ENCODE measurements around the gene POLR2F.

The POLR2F gene

DNA sequence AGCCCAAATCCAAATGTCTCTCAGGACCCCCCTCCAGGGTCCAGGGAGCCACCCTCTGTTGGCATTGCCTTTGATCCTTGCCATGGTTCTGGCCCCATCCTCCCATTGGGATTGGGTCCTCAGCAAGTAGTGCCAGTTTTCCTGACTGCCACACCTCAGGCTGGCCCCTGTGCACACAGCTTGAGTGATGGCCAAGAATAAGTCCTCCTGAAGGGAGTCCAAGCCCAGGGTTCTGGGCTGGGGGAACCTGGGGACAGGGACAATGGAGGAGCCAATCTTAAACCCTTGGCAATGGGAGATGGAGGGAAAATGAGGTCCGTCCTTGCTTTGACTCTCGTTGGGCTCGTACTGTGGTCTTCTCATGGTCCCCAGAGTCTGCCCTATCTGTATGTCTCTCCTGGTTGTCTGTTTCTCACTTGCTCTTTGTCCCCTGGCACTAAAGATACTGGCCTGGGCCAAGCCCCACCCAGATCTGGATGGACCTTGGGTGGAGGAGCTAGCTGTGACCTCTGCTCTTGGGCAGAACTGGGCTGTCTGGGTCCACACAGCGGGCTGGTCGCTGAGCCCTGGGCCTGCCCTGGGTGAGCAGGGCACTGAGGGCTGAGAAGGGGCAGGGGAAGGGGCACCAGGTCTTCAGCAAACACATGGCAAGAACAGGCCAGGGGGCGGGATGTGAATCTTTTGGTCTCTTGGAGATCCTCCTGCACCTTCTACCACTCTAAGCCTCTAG is 27.9 kb downstream of the POLR2F start:
- TF ChIP-seq, protein P1, sequence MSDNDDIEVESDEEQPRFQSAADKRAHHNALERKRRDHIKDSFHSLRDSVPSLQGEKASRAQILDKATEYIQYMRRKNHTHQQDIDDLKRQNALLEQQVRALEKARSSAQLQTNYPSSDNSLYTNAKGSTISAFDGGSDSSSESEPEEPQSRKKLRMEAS (IDR thresholded peaks at IDR 0.05): no peak
- TF ChIP-seq YY1 (IDR thresholded peaks at IDR 0.05; ENCODE audit: low read depth) (no peak), TAF1 (IDR thresholded peaks at IDR 0.05; ENCODE audit: low read depth) (no peak), TEAD4 (IDR thresholded peaks at IDR 0.05) (no peak), RAD21 (IDR thresholded peaks at IDR 0.05; ENCODE audit: low read depth) (no peak), EP300 (IDR thresholded peaks at IDR 0.05; ENCODE audit: borderline replicate concordance) (no peak), EGR1 (IDR thresholded peaks at IDR 0.05) (no peak), FOXM1 (IDR thresholded peaks at IDR 0.05; ENCODE audit: borderline replicate concordance, low read depth) (no peak), CEBPB (IDR thresholded peaks at IDR 0.05) (no peak), ZBTB7A (IDR thresholded peaks at IDR 0.05; ENCODE audit: low read depth) (no peak), CREB1 (IDR thresholded peaks at IDR 0.05; ENCODE audit: low read depth) (no peak), TCF12 (IDR thresholded peaks at IDR 0.05; ENCODE audit: low read depth) (no peak), NFIC (IDR thresholded peaks at IDR 0.05) (no peak)
- TF ChIP-seq, protein P2, sequence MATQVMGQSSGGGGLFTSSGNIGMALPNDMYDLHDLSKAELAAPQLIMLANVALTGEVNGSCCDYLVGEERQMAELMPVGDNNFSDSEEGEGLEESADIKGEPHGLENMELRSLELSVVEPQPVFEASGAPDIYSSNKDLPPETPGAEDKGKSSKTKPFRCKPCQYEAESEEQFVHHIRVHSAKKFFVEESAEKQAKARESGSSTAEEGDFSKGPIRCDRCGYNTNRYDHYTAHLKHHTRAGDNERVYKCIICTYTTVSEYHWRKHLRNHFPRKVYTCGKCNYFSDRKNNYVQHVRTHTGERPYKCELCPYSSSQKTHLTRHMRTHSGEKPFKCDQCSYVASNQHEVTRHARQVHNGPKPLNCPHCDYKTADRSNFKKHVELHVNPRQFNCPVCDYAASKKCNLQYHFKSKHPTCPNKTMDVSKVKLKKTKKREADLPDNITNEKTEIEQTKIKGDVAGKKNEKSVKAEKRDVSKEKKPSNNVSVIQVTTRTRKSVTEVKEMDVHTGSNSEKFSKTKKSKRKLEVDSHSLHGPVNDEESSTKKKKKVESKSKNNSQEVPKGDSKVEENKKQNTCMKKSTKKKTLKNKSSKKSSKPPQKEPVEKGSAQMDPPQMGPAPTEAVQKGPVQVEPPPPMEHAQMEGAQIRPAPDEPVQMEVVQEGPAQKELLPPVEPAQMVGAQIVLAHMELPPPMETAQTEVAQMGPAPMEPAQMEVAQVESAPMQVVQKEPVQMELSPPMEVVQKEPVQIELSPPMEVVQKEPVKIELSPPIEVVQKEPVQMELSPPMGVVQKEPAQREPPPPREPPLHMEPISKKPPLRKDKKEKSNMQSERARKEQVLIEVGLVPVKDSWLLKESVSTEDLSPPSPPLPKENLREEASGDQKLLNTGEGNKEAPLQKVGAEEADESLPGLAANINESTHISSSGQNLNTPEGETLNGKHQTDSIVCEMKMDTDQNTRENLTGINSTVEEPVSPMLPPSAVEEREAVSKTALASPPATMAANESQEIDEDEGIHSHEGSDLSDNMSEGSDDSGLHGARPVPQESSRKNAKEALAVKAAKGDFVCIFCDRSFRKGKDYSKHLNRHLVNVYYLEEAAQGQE (IDR thresholded peaks at IDR 0.05; ENCODE audit: low read depth): no peak
- TF ChIP-seq, protein P3, sequence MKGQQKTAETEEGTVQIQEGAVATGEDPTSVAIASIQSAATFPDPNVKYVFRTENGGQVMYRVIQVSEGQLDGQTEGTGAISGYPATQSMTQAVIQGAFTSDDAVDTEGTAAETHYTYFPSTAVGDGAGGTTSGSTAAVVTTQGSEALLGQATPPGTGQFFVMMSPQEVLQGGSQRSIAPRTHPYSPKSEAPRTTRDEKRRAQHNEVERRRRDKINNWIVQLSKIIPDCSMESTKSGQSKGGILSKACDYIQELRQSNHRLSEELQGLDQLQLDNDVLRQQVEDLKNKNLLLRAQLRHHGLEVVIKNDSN (IDR thresholded peaks at IDR 0.05): no peak

DNA sequence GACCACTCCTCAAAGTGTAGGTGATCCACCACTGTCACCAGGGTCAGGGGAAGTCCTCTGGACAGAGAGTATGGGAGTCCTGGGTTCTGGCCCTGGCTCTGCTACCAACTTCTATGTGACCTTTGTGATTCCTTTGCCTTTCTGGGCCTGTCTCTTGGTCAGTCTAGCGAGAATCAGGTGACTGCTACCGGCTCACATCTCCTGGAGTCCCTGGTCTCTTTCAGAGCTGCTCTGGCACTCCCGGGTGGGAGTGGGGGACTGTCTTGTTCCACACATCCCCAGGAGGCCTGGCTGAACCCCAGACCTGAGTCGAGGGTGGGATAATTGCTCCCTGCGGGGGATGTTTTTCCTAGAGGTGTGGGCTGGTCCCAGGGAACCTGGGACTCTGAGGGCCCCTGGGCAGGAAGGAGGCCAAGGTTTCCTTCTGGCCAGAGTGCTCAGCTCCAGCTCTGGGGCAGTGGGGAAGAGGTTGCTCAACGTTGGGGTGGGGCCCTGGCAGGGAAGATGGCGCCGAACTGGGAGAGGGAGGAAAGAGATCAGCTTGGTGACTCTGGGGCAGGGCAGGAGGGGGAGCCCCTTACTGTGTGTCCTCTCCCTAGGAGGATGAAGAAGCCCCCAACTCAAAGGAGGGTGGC is 28.8 kb downstream of the POLR2F start:
- TF ChIP-seq CEBPB (IDR thresholded peaks at IDR 0.05) (no peak), FOXM1 (IDR thresholded peaks at IDR 0.05; ENCODE audit: borderline replicate concordance, low read depth) (no peak), NFIC (IDR thresholded peaks at IDR 0.05) (no peak), YY1 (IDR thresholded peaks at IDR 0.05; ENCODE audit: low read depth) (no peak), CREB1 (IDR thresholded peaks at IDR 0.05; ENCODE audit: low read depth) (no peak), EP300 (IDR thresholded peaks at IDR 0.05; ENCODE audit: borderline replicate concordance) (no peak), ZBTB7A (IDR thresholded peaks at IDR 0.05; ENCODE audit: low read depth) (no peak)
- TF ChIP-seq, protein P2 (IDR thresholded peaks at IDR 0.05; ENCODE audit: low read depth): no peak
- TF ChIP-seq, protein P3 (IDR thresholded peaks at IDR 0.05): no peak

DNA sequence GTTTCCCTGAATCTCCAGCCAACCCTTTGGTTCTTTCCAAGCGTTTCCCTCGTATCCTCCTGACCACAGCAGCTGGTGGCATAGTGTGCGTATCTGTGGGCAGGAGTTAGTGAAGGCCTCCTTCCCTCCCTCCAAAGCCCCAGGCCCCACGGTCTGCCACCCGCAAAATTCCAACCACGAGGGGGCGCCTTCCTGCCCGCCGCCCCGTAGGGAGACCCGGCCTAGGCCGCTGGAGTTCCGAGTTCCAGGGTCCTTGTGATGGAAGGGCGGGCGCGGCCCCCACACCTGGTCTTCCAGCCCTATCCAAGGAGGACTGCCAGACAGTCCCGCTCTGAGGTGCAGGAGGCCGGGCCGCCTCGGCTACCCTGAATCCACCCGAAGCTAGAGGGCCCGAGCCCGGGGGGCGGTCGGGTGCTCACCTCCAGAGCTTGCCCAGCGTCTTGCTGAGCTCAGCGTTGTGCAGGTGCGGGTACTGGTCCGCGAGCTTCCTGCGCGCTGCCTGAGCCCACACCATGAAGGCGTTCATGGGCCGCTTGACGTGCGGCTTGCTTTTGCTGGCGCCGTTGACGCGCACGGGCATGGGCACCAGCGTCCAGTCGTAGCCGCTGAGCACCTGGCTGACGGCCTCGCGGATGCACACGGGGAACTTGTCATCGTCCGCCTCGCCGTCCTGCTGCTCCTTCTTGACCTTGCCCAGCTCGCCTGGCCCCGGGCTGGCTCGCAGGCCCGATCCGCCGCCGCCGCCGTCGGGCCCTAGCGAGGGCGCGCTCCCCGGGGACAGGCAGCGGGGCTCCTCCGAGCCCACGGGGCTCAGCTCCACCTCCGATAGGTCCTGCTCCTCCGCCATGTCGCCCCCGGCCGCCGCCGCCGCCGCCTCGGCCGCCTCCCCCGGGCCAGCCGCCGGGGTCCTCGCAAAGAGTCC is 29.7 kb downstream of the POLR2F start:
- TF ChIP-seq, protein P1 (IDR thresholded peaks at IDR 0.05): no peak
- TF ChIP-seq FOXM1 (IDR thresholded peaks at IDR 0.05; ENCODE audit: borderline replicate concordance, low read depth): no peak
- no peak for TF ChIP-seq CREB1 (IDR thresholded peaks at IDR 0.05; ENCODE audit: low read depth)
- no peak for TF ChIP-seq EGR1 (IDR thresholded peaks at IDR 0.05)
- TF ChIP-seq EP300 (IDR thresholded peaks at IDR 0.05; ENCODE audit: borderline replicate concordance): no peak
- TF ChIP-seq NFIC (IDR thresholded peaks at IDR 0.05): no peak
- TF ChIP-seq TCF12 (IDR thresholded peaks at IDR 0.05; ENCODE audit: low read depth): no peak
- TF ChIP-seq YY1 (IDR thresholded peaks at IDR 0.05; ENCODE audit: low read depth): no peak
- no peak for TF ChIP-seq RAD21 (IDR thresholded peaks at IDR 0.05; ENCODE audit: low read depth)
- TF ChIP-seq ZBTB7A (IDR thresholded peaks at IDR 0.05; ENCODE audit: low read depth): no peak
- TF ChIP-seq, protein P3 (IDR thresholded peaks at IDR 0.05): no peak
- TF ChIP-seq, protein P2 (IDR thresholded peaks at IDR 0.05; ENCODE audit: low read depth): no peak
- no peak for TF ChIP-seq CEBPB (IDR thresholded peaks at IDR 0.05)
- TF ChIP-seq TEAD4 (IDR thresholded peaks at IDR 0.05): no peak

Data from Ishikawa (cell line).